HepG2 (cell line): ENCODE data around the gene SND1. TPM values are rescaled to one million over a fixed set of nuclear protein-coding genes. Genes with fewer than 3 reads are reported as not detected.

ENCODE experiments used
- ATAC-seq: fragments of 200-7000 bp; cut with Tn5 transposase; 3 replicates; pipeline ENCODE4 v1.9.1; 2020; ENCODE audit warnings: mild to moderate bottlenecking, moderate library complexity
- BruUV-seq: library from RNA; stranded (reverse); fragments of 400-500 nt; replicated peaks from 2 replicates; lab custom pipeline; 2021; lab: Mats Ljungman, UMichigan
- CTCF ChIA-PET: fragments of 300-600 bp; formaldehyde crosslinking; extraction: SDS; loops from one replicate; lab custom pipeline; 2021; ENCODE audit warnings: low total read pairs, inconsistent platforms, low intra/inter-chr PET ratio; lab: Yijun Ruan, JAX
- POLR2A ChIA-PET: fragments of 350-600 bp; sonication (Branson Sonifier 250); formaldehyde crosslinking; loops from one replicate; lab custom pipeline; 2020; ENCODE audit warnings: antibody characterized with exemption, inconsistent platforms; lab: Yijun Ruan, JAX
- DNase-seq: peaks from one replicate; pipeline ENCODE4 v3.0.0-alpha.2; 2015; ENCODE audit warnings: low spot score
- FAIRE-seq: peaks from 3 replicates; lab custom pipeline; 2011; peaks lifted over from hg19 to GRCh38; lab: Jason Lieb, UNC
- H2AFZ ChIP-seq: one replicate; pipeline ENCODE4 v1.6.1; 2011; ENCODE audit warnings: low read length, inconsistent platforms
- H3K27ac ChIP-seq: fragments of 300-600 bp; 3 replicates; pipeline ENCODE4 v1.8.0; 2011; ENCODE audit warnings: mixed run types, mild to moderate bottlenecking, mixed read lengths, low read length, inconsistent platforms; ENCODE audit not compliant: insufficient read depth; ENCODE audit errors: extremely low read length
- H3K27me3 ChIP-seq, 2 experiments: fragments of 200-600 bp in 1 of 2; 2 replicates in 1 of 2; 3 replicates in 1 of 2; pipeline versions ENCODE4 v1.6.0 to v1.8.0; 2011; ENCODE audit warnings: low read length in 2 of 2, mild to moderate bottlenecking in 2 of 2, moderate library complexity in 2 of 2, inconsistent platforms in 1 of 2; ENCODE audit not compliant: insufficient read depth in 2 of 2, control insufficient read depth in 1 of 2
- H3K36me3 ChIP-seq, 2 experiments: fragments of 200-600 bp in 1 of 2; replicated peaks in 1 of 2; 2 replicates in 1 of 2; 3 replicates in 1 of 2; pipeline versions ENCODE4 v1.5.1 to v1.8.0; 2011; ENCODE audit warnings: low read length in 2 of 2, inconsistent platforms in 1 of 2; ENCODE audit not compliant: insufficient read depth in 2 of 2, control insufficient read depth in 1 of 2
- H3K4me1 ChIP-seq: 2 replicates; pipeline ENCODE4 v1.5.1; 2012; ENCODE audit warnings: low read length, inconsistent platforms; ENCODE audit not compliant: insufficient read depth
- H3K4me2 ChIP-seq: 2 replicates; pipeline ENCODE4 v1.6.0; 2011; ENCODE audit warnings: low read depth, low read length, inconsistent platforms
- H3K4me3 ChIP-seq, 3 experiments: fragments of 200-600 bp in 1 of 3; sonication (generic), shearing (Covaris generic) in 1 of 3; replicated peaks in 1 of 3; 2 replicates each; pipeline ENCODE4 v1.5.1; 2011 to 2016; ENCODE audit warnings: low read length in 3 of 3, inconsistent platforms in 2 of 3, low read depth in 2 of 3, mild to moderate bottlenecking in 2 of 3, control low read depth in 1 of 3, mixed read lengths in 1 of 3; ENCODE audit not compliant: insufficient read depth in 1 of 3
- H3K79me2 ChIP-seq: one replicate; pipeline ENCODE4 v1.6.1; 2011; ENCODE audit warnings: low read length, inconsistent platforms; ENCODE audit not compliant: insufficient read depth
- H3K9ac ChIP-seq: 2 replicates; pipeline ENCODE4 v1.6.0; 2011; ENCODE audit warnings: mild to moderate bottlenecking, low read depth, low read length, inconsistent platforms; ENCODE audit not compliant: insufficient read depth
- H3K9me3 ChIP-seq: 2 replicates; pipeline ENCODE4 v1.5.1; 2012; ENCODE audit warnings: mild to moderate bottlenecking, low read length
- H4K20me1 ChIP-seq: 2 replicates; pipeline ENCODE4 v1.6.0; 2011; ENCODE audit warnings: inconsistent platforms, mild to moderate bottlenecking, low read length, moderate library complexity; ENCODE audit not compliant: insufficient read depth
- EZH2 ChIP-seq: conservative IDR thresholded peaks from 2 replicates; pipeline ENCODE4 v1.6.1; 2012; ENCODE audit warnings: mild to moderate bottlenecking, low read depth, low read length, moderate library complexity
- HCFC1 ChIP-seq: fragments of 150-350 bp; IDR thresholded peaks from 2 replicates; pipeline ENCODE4 v1.6.1; 2014; ENCODE audit warnings: low read depth, low read length
- KDM5A ChIP-seq: fragments of 200-600 bp; sonication (generic); IDR thresholded peaks from 2 replicates; pipeline ENCODE4 v1.7.0; 2018; ENCODE audit warnings: antibody characterized with exemption, mild to moderate bottlenecking, low read length, borderline replicate concordance
- MTA1 ChIP-seq: sonication (generic); formaldehyde crosslinking; IDR thresholded peaks from 2 replicates; pipeline ENCODE4 v1.4.0; 2020; ENCODE audit warnings: missing genetic modification reagents, mild to moderate bottlenecking, borderline replicate concordance
- ZBTB20 ChIP-seq: sonication (generic); formaldehyde crosslinking; IDR thresholded peaks from 2 replicates; pipeline ENCODE4 v1.8.1; 2023; ENCODE audit warnings: missing genetic modification reagents, low read depth, mild to moderate bottlenecking, borderline replicate concordance
- ZNF292 ChIP-seq: sonication (generic); formaldehyde crosslinking; IDR thresholded peaks from 2 replicates; pipeline ENCODE4 v1.8.1; 2022; ENCODE audit warnings: mild to moderate bottlenecking, low read depth, missing genetic modification reagents, borderline replicate concordance
- ZNF441 ChIP-seq: sonication (generic); formaldehyde crosslinking; IDR thresholded peaks from 2 replicates; pipeline ENCODE4 v1.7.0; 2021; ENCODE audit warnings: missing genetic modification reagents, borderline replicate concordance
- ZNF629 ChIP-seq: sonication (generic); formaldehyde crosslinking; conservative IDR thresholded peaks from 2 replicates; pipeline ENCODE4 v1.5.0; 2020; ENCODE audit warnings: missing genetic modification reagents
- ZNF660 ChIP-seq: sonication (generic); formaldehyde crosslinking; IDR thresholded peaks from 2 replicates; pipeline ENCODE4 v1.5.1; 2020; ENCODE audit warnings: mild to moderate bottlenecking, low read depth, missing genetic modification reagents, borderline replicate concordance
- ZNF782 ChIP-seq: sonication (generic); formaldehyde crosslinking; IDR thresholded peaks from 2 replicates; pipeline ENCODE4 v1.4.0; 2020; ENCODE audit warnings: missing genetic modification reagents, mild to moderate bottlenecking, borderline replicate concordance
- WGBS: methylation state at CpG from one replicate; pipeline ENCODE4 v1.1.6; 2017; ENCODE audit warnings: low lambda C conversion rate; 5-methylcytosine and 5-hydroxymethylcytosine counted together
- in situ Hi-C: cut with HindIII; loops from 2 replicates; pipeline ENCODE4 v1.10.0; 2017; ENCODE audit warnings: low pct_unique_long_range_greater_than_20kb; ENCODE audit not compliant: extremely low pct_ligation_motif_present
- intact Hi-C: fragments of 100-400 bp; cut with micrococcal nuclease; formaldehyde crosslinking; loops from one replicate; pipeline ENCODE4 v1.10.0; 2022; ENCODE audit not compliant: unreplicated experiment
- polyA plus RNA-seq, 8 experiments: library from polyadenylated mRNA; depleted of rRNA in 3 of 8; stranded (reverse) in 7 of 8; unstranded in 1 of 8; fragments of >200 nt; fragmentation: Illumina TruSeq in 4 of 8; extraction: Trizol in 4 of 8; gene quantifications; 2 replicates each; pipeline versions ENCODE4 v1.2.1 to v1.2.3, GENCODE V29; 2011 to 2016; ENCODE audit warnings: low read depth in 4 of 8, missing spikeins in 1 of 8, mixed read lengths in 1 of 8; ENCODE audit not compliant: insufficient read depth in 1 of 8
- total RNA-seq, 5 experiments: library from RNA; depleted of rRNA; stranded (reverse); fragments of >200 nt; fragmentation: Illumina TruSeq; extraction: Trizol; gene quantifications; 2 replicates each; pipeline ENCODE4 v1.2.3, GENCODE V29; 2016; ENCODE audit warnings: low read depth in 1 of 5
- TF ChIP-seq, protein P1 (sequence below): sonication (generic); formaldehyde crosslinking; IDR thresholded peaks from 2 replicates; pipeline ENCODE4 v1.4.0; 2020; ENCODE audit warnings: missing genetic modification reagents

Gene SND1
- total and polyA plus RNA-seq, 2 of the 13 experiments (the other 11 are each of a cell fraction or from before 2014, with no cell fraction given) = 110 to 182 TPM

DNA sequence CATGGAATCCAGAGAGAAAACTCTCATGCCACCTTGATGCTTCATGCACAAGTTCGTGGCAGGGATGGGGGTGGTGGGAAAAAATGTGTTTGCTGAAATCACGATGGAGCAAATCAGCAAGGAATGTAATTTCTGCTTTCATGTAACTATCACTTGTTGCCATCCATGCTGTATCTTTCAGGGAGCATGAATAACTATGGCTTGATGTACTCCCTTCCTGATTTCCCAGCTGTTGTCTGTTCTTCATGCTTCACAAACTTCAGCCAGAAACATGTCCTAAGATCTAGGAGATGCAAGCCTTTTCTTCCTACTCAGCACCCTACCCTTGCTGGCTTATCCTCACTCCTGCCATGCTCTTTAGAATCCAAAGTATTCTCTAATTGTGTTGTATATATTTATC lies 315.3 kb downstream of the SND1 start:
- Histone ChIP-seq H3K4me2 (no peak overlapping the region), H3K9me3 (no peaks in the 10 kb centered on the region), H2AFZ (no peak overlapping the region), H3K4me1 (0 out of 2 replicates have a peak, but pooled peaks cover 3% of the 10 kb centered on the region), H3K4me3 (no peak overlapping the region), H3K27ac (no peak overlapping the region), H3K36me3 (peaks cover 1 to 14% of the 10 kb centered on the region in 2 experiments), H3K9ac (no peak overlapping the region), H3K27me3 (no peaks in the 10 kb centered on the region), H3K79me2 (no peaks in the 10 kb centered on the region), H4K20me1 (no peaks in the 10 kb centered on the region)
- intact Hi-C loops = no loop called here
- FAIRE-seq (no peak), DNase-seq (no peak), ATAC-seq (no peak)
- BruUV-seq = no TSS peak
- TF ChIP-seq ZNF441 (CRISPR knock-in tag) (no peak), HCFC1 (no peak), ZNF660 (CRISPR knock-in tag) (no peak), EZH2 (no peak), KDM5A (no peak), ZNF292 (CRISPR knock-in tag) (no peak), MTA1 (CRISPR knock-in tag) (no peak), ZBTB20 (no peak), ZNF629 (CRISPR knock-in tag) (no peak), ZNF782 (no peak)
- TF ChIP-seq, protein P1, sequence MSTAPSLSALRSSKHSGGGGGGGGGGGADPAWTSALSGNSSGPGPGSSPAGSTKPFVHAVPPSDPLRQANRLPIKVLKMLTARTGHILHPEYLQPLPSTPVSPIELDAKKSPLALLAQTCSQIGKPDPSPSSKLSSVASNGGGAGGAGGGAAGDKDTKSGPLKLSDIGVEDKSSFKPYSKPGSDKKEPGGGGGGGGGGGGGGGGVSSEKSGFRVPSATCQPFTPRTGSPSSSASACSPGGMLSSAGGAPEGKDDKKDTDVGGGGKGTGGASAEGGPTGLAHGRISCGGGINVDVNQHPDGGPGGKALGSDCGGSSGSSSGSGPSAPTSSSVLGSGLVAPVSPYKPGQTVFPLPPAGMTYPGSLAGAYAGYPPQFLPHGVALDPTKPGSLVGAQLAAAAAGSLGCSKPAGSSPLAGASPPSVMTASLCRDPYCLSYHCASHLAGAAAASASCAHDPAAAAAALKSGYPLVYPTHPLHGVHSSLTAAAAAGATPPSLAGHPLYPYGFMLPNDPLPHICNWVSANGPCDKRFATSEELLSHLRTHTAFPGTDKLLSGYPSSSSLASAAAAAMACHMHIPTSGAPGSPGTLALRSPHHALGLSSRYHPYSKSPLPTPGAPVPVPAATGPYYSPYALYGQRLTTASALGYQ (CRISPR knock-in tag) = no peak
- POLR2A ChIA-PET = no interaction called here
- in situ Hi-C loops = no loop called here
- 100% methylated on average over 2 of the region's 2 CpGs for WGBS
- CTCF ChIA-PET = no interaction called here
